Hypothalamus (tissue), 51 donors: Measurements from ENCODE around the gene SMC1B.
A peak's percentile ranks its signal among the peaks of the same experiment; 100 is the strongest.
"Not testable (repeated sequence)": the region's sequence is repeated elsewhere in the genome, so short reads cannot be mapped to it uniquely, and the experiment has no call there.

Experiments used
- DNase-seq, 51 donors: peaks; one replicate each; lab custom pipeline; 2025; lab: John Stamatoyannopoulos, UW

Gene SMC1B

GRCh38 chr22:45424241-45424731, 10.9 kb upstream of the SMC1B start:
- peak in 1 of 51 donors; percentile 8 for DNase-seq

- no peak for DNase-seq
These were observed 10.1 kb upstream of the SMC1B start for GRCh38 chr22:45423524-45423923.

GRCh38 chr22:45422237-45422983, 9.0 kb upstream of the SMC1B start:
- DNase-seq, result no peak

GRCh38 chr22:45421349-45422055, 8.1 kb upstream of the SMC1B start:
- DNase-seq, result no peak

- no peak for DNase-seq
These were observed 7.1 kb upstream of the SMC1B start for GRCh38 chr22:45420539-45420938.

- DNase-seq, result no peak
These were observed 6.6 kb upstream of the SMC1B start for GRCh38 chr22:45420011-45420410.

- no peak for DNase-seq
These were observed 5.4 kb upstream of the SMC1B start for GRCh38 chr22:45418770-45419138.

- DNase-seq, result no peak
These were observed 4.8 kb upstream of the SMC1B start for GRCh38 chr22:45418056-45418769.

GRCh38 chr22:45413013-45413367, 409 bp downstream of the SMC1B start:
- DNase-seq, result no peak

GRCh38 chr22:45407793-45408192, 5.6 kb downstream of the SMC1B start:
- no peak for DNase-seq

- no peak for DNase-seq
These were observed 10.9 kb downstream of the SMC1B start for GRCh38 chr22:45402466-45402985.

GRCh38 chr22:45399712-45400445, 13.5 kb downstream of the SMC1B start:
- DNase-seq, result no peak

GRCh38 chr22:45398214-45398613, 15.2 kb downstream of the SMC1B start:
- no peak for DNase-seq

- no peak for DNase-seq
These were observed 15.6 kb downstream of the SMC1B start for GRCh38 chr22:45397806-45398205.

GRCh38 chr22:45389546-45389945, 23.9 kb downstream of the SMC1B start:
- DNase-seq, result no peak

GRCh38 chr22:45381348-45381747, 32.1 kb downstream of the SMC1B start:
- no peak for DNase-seq

GRCh38 chr22:45376703-45377102, 36.7 kb downstream of the SMC1B start:
- DNase-seq, result no peak

- DNase-seq, result no peak
These were observed 37.4 kb downstream of the SMC1B start for GRCh38 chr22:45376009-45376408.

GRCh38 chr22:45373592-45373991, 39.8 kb downstream of the SMC1B start:
- DNase-seq, result not testable (repeated sequence)

GRCh38 chr22:45366713-45367112, 46.7 kb downstream of the SMC1B start:
- DNase-seq, result no peak

- no peak for DNase-seq
These were observed 53.8 kb downstream of the SMC1B start for GRCh38 chr22:45359627-45360026.
